Stomach (tissue), 9 donors: ENCODE data around the gene ZFPM1. TPM values are rescaled to one million over a fixed set of nuclear protein-coding genes. Genes with fewer than 3 reads are reported as not detected.
"Not testable (repeated sequence)": the region's sequence is repeated elsewhere in the genome, so short reads cannot be mapped to it uniquely, and the experiment has no call there.

Experiments
- DNase-seq, 2 donors: peaks; one replicate each; pipeline versions ENCODE4 v3.0.0 to v3.0.0-alpha.2; 2013 to 2019
- H3K27ac ChIP-seq, 5 donors: fragments of 200-600 bp in 4 of 5; sonication (generic) in 4 of 5; one replicate each; pipeline ENCODE4 v1.5.1; 2013 to 2019; ENCODE audit warnings: mild to moderate bottlenecking in 1 of 5, moderate library complexity in 1 of 5
- H3K27me3 ChIP-seq, 3 donors: fragments of 200-600 bp; sonication (generic); one replicate each; pipeline ENCODE4 v1.5.1; 2017 to 2019; ENCODE audit warnings: mixed run types in 1 of 3
- H3K36me3 ChIP-seq, 4 donors: fragments of 200-600 bp; sonication (generic); 1 replicate in 3 of 4; 2 replicates in 1 of 4; pipeline ENCODE4 v1.5.1; 2016 to 2019
- H3K4me1 ChIP-seq, 4 donors: fragments of 200-600 bp; sonication (generic); one replicate each; pipeline ENCODE4 v1.5.1; 2016 to 2019
- H3K4me3 ChIP-seq, 4 donors: fragments of 200-600 bp; sonication (generic) in 3 of 4; one replicate each; pipeline ENCODE4 v1.5.1; 2016 to 2019; ENCODE audit warnings: mild to moderate bottlenecking in 1 of 4
- H3K9me3 ChIP-seq, 4 donors: fragments of 200-600 bp; sonication (generic); one replicate each; pipeline ENCODE4 v1.5.1; 2016 to 2019
- CTCF ChIP-seq, 7 experiments: fragments of 450-650 bp in 4 of 7; fragments of 200-600 bp in 3 of 7; sonication (generic) in 3 of 7; IDR thresholded peaks; one replicate each; pipeline ENCODE4 v1.5.1; 2016 to 2019; ENCODE audit warnings: antibody characterized with exemption in 7 of 7, control low read depth in 2 of 7, mild to moderate bottlenecking in 1 of 7
- EP300 ChIP-seq: sonication (generic); formaldehyde crosslinking; IDR thresholded peaks from one replicate; pipeline ENCODE4 v1.6.1; 2017; ENCODE audit warnings: antibody characterized with exemption
- POLR2A ChIP-seq, 4 donors: fragments of 450-650 bp; IDR thresholded peaks; one replicate each; pipeline ENCODE4 v1.6.1; 2016; ENCODE audit warnings: antibody characterized with exemption in 4 of 4, control low read depth in 2 of 4, mild to moderate bottlenecking in 1 of 4, moderate library complexity in 1 of 4
- POLR2AphosphoS5 ChIP-seq, 3 donors: sonication (generic); formaldehyde crosslinking; IDR thresholded peaks; one replicate each; pipeline ENCODE4 v1.6.1; 2016; ENCODE audit warnings: antibody characterized with exemption in 3 of 3
- whole genome bisulfite sequencing, 5 donors: extraction: QIAGEN DNeasy Blood & Tissue Kit in 3 of 5; methylation state at CpG; one replicate each; pipeline versions ENCODE4 v1.1.5 to v1.1.7; 2013 to 2018; 5-methylcytosine and 5-hydroxymethylcytosine counted together
- intact Hi-C: fragments of 100-400 bp; cut with DNase I; formaldehyde crosslinking; loops from one replicate; pipeline ENCODE4 v1.15.1; 2023; ENCODE audit warnings: low total_unique reads
- polyA plus RNA-seq, 3 donors: library from polyadenylated mRNA; stranded (reverse); fragments of 200-250 nt; gene quantifications; one replicate each; pipeline ENCODE4 v1.2.3, GENCODE V29; 2013
- total RNA-seq, 5 donors: library from RNA; depleted of rRNA; stranded (reverse); fragments of >200 nt; gene quantifications; one replicate each; pipeline versions ENCODE4 v1.1.0 to v1.2.3, GENCODE V29; 2014 to 2016
- donor health status: healthy with polysubstance abuse.
- donor health status: Bipolar disorder and iron deficiency.
- donor health status: healthy.

ZFPM1 gene
- total and polyA plus RNA-seq, 8 donors: 3.9 to 85.7 (median 12.9) TPM

- Histone ChIP-seq H3K27ac (no peak overlapping the region), H3K27me3 (peaks cover 0 to 93% (median 3%) of the 10 kb centered on the region in 3 donors), H3K9me3 (no peaks in the 10 kb centered on the region), H3K4me3 (no peak overlapping the region), H3K4me1 (peaks cover 29 to 41% (median 36%) of the 10 kb centered on the region in 4 donors), H3K36me3 (peaks cover 0 to 24% (median 10%) of the 10 kb centered on the region in 4 donors)
- intact Hi-C loops: no loop called here
- DNase-seq: no peak
- 78 to 88% (median 80%) methylated on average over 6 to 9 of the region's 9 CpGs for WGBS, 5 donors
- TF ChIP-seq POLR2A (IDR thresholded peaks at IDR 0.05): no peak
- no peak for TF ChIP-seq EP300
- no peak for TF ChIP-seq CTCF (IDR thresholded peaks at IDR 0.05)
- TF ChIP-seq POLR2AphosphoS5 (IDR thresholded peaks at IDR 0.05): no peak
Measured at GRCh38 chr16:88515371-88515770, 62.3 kb downstream of the ZFPM1 start.

GRCh38 chr16:88515925-88516594 lies 63.0 kb downstream of the ZFPM1 start:
- intact Hi-C loops: no loop called here
- WGBS, 5 donors: 60 to 79% (median 70%) methylated on average over 22 to 23 of the region's 23 CpGs
- Histone ChIP-seq H3K27me3 (peaks cover 0 to 93% (median 3%) of the 10 kb centered on the region in 3 donors), H3K9me3 (no peaks in the 10 kb centered on the region), H3K27ac (no peak overlapping the region), H3K4me1 (peaks cover 22 to 34% (median 29%) of the 10 kb centered on the region in 4 donors), H3K36me3 (peaks cover 0 to 24% (median 10%) of the 10 kb centered on the region in 4 donors), H3K4me3 (no peak overlapping the region)
- peak in 1 of 2 donors; percentile 34 for DNase-seq
- TF ChIP-seq POLR2A (IDR thresholded peaks at IDR 0.05): no peak
- no peak for TF ChIP-seq CTCF (IDR thresholded peaks at IDR 0.05)
- TF ChIP-seq POLR2AphosphoS5 (IDR thresholded peaks at IDR 0.05): no peak
- TF ChIP-seq EP300: no peak

- no peak overlapping the region for H3K27ac ChIP-seq
- peaks cover 16 to 28% (median 24%) of the 10 kb centered on the region in 4 donors for H3K4me1 ChIP-seq
- whole genome bisulfite sequencing, 5 donors: 66 to 82% (median 73%) methylated on average over 20 of the region's 20 CpGs
- no peaks in the 10 kb centered on the region for H3K9me3 ChIP-seq
- H3K4me3 ChIP-seq: no peak overlapping the region
- H3K27me3 ChIP-seq: peaks cover 0 to 95% (median 3%) of the 10 kb centered on the region in 3 donors
- peak in 1 of 2 donors; percentile 48 for DNase-seq
- H3K36me3 ChIP-seq: peaks cover 0 to 24% (median 10%) of the 10 kb centered on the region in 4 donors
- TF ChIP-seq EP300 (no peak), CTCF (IDR thresholded peaks at IDR 0.05) (no peak), POLR2AphosphoS5 (IDR thresholded peaks at IDR 0.05) (no peak), POLR2A (IDR thresholded peaks at IDR 0.05) (no peak)
- intact Hi-C loops: no loop called here
Measured at GRCh38 chr16:88516601-88517061, 63.6 kb downstream of the ZFPM1 start.

GRCh38 chr16:88517208-88517774 lies 64.2 kb downstream of the ZFPM1 start:
- intact Hi-C loops, H3K27ac ChIP-seq, DNase-seq, H3K9me3 ChIP-seq, H3K4me3 ChIP-seq: not testable (repeated sequence)
- Histone ChIP-seq H3K4me1 (peaks cover 9 to 28% (median 20%) of the 10 kb centered on the region in 4 donors), H3K36me3 (peaks cover 0 to 24% (median 10%) of the 10 kb centered on the region in 4 donors), H3K27me3 (peaks cover 0 to 95% (median 3%) of the 10 kb centered on the region in 3 donors)
- 89 to 100% (median 96%) methylated on average over 1 of the region's 1 CpG for WGBS, 5 donors

GRCh38 chr16:88518411-88519111 lies 65.5 kb downstream of the ZFPM1 start:
- 86 to 97% (median 94%) methylated on average over 4 of the region's 4 CpGs for WGBS, 5 donors
- Histone ChIP-seq H3K36me3 (peaks cover 0 to 24% (median 10%) of the 10 kb centered on the region in 4 donors), H3K4me1 (peaks cover 11 to 28% (median 17%) of the 10 kb centered on the region in 4 donors), H3K27me3 (peaks cover 3 to 95% (median 3%) of the 10 kb centered on the region in 3 donors)
- H3K27ac ChIP-seq, H3K4me3 ChIP-seq, H3K9me3 ChIP-seq, DNase-seq, intact Hi-C loops: not testable (repeated sequence)
